ENCODE data around the gene APOBEC3B. TPM values are rescaled to one million over a fixed set of nuclear protein-coding genes. Genes with fewer than 3 reads are reported as not detected.
"Not testable (repeated sequence)": the region's sequence is repeated elsewhere in the genome, so short reads cannot be mapped to it uniquely, and the experiment has no call there.

The APOBEC3B gene
- polyA plus RNA-seq, 3 donors: 5.8 to 8.2 (median 6.7) TPM

DNA sequence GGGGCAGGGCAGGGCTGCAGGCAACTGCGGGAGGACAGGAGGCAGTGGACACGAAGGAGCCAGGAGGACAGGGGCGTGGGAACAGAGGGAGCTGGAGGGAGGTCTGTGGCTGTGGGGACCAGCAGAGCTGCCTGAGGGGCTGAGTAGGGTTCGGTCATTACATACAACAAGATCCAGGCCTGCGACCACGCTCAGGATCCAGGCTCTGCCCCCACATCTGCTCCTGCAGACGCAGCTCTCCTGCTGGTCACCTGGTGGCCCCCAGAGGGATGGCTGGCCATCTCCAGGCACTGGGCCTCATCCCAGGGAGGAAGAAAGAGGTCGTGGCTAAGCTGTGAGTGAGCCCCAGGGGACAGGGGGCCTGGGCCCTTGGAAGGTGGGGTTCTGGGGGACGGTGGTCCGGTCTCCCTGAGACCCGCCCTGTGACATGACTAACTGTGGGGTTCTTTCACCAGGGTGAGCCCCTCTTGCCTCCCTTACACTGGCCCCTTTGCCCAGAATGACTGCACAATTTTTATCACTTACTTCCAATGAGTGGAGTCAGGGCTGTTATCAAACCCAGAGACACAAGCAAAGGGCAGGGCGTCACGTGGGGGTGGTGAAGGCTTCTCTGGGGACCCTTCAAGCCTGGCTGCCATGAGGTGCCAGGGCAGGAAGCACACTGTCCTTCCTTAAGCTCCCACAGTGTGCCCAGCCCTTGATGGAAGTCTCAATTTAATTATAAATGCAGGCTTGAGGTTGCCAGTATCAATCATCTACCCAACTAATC is 31.4 kb upstream of the APOBEC3B start:
- DNase-seq (ENCODE audit: low read depth in 3 of 3, low spot score in 2 of 3): no peak

DNA sequence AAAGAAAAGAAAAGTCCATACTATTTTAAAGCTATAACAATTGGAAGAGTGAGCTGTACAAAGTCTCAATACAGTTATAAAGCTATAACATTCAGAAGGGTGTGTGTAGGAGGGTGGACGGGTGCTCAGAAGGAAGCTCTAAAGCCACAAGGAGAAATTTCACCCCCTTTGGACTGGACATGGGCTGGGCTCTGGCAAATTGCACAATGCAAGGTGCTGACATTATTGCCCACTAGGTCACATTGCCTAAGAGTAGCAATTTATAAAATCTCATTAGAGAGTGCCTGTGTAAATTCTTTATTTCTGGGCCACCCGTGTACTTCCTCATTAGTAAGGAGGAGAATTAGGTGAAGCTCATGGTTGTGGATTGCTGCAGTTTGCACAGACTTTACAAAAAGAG is 30.4 kb upstream of the APOBEC3B start:
- no peak for DNase-seq (ENCODE audit: low read depth in 3 of 3, low spot score in 2 of 3)

DNA sequence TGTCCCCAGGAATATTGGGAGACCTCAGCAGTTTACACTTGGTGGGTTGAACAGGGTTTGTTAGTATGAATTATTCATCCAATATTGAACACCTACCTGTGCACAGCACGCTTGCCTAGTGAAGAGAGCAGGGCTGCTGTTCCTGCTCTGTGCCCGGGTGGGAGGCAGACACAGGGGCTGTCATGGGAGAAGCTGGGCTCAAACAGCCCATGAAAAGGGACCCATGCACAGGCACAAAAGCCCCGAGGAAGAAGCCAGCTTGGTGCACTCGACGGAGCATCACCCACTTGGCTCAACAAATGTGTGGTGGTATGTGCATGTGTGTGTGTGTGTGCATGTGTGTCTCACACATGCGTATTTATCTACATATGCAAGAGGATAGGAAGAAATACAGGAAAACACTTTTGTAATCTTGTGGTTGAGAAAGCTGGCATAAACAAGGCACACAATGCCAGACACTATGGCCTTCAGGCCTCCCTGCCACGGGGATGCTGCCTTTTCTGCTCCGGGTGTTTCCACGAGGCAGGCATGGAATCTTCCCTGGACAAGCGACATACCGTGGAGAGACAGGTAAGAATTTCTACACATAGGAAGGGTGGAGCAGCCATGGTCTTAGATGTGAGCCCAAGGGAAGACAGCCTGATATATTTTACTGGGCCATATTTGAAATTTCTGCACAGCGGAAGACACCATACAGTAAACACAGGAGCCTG is 29.7 kb upstream of the APOBEC3B start:
- DNase-seq (ENCODE audit: low read depth in 3 of 3, low spot score in 2 of 3): no peak

DNA sequence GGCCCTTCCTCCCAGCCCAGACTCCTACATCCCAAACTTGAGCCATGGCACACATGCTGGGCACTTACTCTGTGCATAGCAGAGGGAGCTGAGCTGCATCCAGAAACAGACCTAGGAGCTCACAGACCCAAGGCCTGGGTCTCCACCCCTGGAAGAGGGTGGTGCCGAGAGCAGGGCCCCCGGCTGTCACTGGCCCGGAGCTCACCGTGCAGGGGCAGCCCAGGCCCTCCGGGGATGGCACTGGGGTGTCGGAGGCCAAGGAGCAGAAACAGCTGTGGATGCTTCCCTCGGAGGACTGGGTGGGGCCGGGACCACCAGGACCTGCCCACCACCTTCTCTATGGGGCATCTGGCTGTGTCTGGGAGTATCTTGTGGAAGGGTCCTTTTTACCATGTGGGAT is 29.1 kb upstream of the APOBEC3B start:
- no peak for DNase-seq (ENCODE audit: low read depth in 3 of 3, low spot score in 2 of 3)

DNA sequence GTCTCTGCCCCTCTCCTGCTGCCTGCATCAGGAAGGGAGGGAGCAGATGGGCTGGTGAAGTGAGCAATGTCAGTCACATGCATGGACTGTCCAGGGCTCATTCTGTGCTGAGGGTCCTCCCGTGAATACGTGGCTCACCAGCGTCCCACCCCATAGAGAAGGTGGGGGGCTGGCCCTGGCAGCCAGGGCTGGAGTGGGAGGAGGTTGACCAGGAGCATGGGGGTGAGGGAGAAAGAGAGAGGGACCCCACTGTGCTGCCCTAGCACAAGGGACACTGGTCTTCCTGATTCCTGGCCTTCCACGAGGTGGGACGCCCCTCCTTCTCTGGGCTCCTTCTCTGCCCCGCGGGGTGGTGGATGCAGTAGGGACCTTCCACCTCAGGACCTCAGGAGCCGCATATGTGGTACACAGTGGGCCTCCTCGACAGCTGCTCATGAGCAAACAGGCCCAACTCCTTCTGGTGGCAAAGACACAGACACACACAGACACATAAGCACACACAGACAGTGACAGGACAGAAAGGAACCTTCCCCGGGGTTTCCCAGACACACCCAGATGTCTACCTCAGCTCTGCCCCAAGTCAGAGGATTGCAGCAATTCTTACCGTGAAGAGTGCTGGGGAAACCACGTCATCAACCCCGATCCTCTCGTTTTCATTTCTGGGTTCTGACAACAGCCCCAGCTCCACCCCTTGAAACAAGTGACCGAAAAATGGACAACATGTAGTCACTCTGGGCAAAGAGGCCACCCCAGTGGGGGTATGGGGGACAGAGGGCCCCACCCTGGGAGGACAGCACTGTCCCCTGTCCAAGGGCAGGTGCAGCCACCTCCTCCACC is 28.4 kb upstream of the APOBEC3B start:
- DNase-seq (ENCODE audit: low read depth in 3 of 3, low spot score in 2 of 3): no peak

DNA sequence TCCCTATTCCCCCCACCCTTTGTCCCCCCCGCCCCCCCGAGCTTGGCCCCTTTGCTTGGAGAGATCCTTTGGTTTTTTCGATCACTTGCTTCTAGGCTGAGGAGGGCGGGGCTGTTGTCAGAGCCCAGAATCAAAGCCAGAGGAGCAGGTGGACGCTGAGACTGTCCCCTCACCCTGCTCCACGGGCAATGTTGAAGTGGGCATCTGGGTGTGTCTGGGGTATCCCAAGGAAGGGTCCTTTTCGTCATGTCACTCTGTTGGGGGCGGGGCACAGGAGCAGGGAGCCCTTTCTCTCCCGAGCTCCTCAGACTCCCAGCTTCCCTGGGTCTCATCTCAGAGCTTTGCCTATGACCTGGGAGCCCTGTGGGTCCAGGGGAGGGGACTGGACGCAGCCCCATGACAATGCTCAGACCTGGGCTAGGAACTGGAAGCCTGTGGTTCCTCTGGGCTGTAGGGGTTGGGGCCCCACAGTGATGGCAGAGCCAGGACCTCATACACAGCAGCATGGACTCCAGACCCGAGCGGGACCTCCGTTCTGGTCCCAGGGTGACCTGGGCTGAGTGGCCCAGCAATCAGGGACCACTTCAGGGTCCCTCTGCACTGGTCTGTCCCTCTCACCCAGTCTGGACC is 27.6 kb upstream of the APOBEC3B start:
- DNase-seq (ENCODE audit: low read depth in 3 of 3, low spot score in 2 of 3): no peak

DNA sequence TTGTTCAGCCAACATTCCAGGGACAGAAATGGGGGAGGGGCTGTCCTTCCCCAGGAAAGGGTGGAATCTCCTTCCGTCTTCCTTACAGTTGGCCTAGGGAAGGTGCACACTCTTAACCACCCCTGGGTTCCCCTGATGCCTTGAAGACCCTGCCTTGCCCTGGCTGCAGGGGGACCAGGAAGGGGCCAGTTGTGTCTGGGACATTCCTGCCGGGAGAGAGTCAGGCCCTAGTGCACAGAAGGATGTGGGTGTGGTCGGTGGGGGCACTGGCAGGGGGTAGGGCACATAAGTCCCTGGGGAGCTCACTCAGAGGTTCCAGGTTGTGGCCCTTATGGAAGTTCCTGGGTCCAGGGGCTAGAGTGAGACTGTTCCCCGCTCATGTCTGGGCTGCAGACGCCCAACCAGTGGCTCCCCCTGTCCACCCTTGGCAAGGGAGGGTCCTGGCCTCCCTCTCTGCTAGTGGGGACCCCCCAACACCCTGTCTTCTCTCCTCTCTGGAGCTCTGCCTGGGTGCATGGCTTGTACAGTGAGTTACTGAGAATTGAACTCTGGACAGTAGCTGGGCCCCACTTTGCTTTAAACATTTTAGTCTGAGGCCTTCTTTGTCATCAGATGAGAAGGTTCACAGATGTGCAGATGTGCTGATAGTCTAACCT is 26.8 kb upstream of the APOBEC3B start:
- DNase-seq (ENCODE audit: low read depth in 3 of 3, low spot score in 2 of 3): no peak

DNA sequence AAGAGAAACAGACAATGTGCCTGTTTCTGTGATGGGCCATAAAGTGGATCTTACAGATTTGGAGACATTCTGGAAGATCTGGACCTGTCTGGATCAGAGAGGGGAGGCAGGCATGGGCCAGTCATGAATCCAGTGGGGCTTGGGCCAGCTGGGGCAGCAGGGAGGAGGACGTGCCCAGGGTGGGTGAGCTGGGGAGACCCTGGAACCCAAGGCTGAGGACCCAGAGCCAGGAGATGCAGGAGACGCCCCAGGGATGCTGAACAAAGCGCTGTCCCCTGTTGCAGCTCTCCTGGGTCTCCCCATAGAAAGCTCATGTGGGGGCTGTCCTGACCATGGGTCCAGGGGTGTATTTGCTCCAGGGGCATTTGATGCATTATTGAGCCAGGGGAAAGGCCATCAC is 26.2 kb upstream of the APOBEC3B start:
- DNase-seq (ENCODE audit: low read depth in 3 of 3, low spot score in 2 of 3): no peak

DNA sequence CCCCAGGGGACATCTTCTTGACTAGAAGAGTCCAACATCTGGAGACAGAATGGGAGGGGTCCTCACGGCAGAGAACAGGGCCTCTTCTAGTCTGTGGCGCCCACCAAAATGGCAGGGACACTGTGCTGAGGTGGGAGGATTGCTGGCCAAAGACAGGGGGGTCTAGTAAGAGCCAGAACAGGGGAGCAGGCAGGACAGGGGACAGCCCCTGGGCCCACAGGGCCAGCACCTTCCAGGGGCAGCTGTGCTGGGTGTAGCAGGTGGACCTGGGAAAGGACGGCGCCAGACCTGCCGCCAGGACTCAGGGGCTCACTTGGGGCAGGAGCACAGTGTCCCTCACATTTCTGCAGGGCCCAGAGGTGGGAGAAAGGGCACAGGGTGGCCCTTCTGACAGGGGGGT is 25.6 kb upstream of the APOBEC3B start:
- DNase-seq (ENCODE audit: low read depth in 3 of 3, low spot score in 2 of 3): no peak

DNA sequence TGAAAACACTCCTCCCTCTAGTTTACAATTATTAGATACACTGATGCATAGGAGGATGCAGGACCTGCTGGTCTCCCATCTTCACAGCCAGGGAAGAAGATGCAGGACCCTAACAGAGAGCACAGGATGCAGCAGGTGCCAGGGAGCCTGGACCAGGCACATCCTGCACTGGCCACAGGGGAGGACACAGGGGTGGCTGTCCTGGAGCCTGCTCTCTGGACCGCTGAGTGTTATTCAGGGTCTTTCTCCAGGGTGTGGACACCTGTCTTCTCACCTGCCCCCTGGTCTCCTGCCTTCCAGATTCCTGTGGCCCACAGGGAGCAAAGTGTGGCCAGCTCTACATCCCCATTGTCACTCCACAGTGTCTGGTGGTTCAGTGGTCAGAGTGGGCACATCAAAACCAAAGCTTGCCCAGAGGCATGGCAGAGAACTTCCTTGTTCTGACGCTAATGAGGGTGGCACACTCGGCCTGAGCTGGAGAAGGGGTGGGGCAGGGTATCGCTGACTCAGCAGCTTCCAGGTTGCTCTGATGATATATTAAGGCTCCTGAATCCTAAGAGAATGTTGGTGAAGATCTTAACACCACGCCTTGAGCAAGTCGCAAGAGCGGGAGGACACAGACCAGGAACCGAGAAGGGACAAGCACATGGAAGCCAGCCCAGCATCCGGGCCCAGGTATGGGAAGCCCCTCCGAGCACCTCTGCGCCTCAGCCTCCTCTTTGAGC is 24.9 kb upstream of the APOBEC3B start, which contains the start of gene APOBEC3A:
APOBEC3A (plus strand) TSS at position 564 of the 725 bp plus-strand sequence; CDS start at position 647, 83 bp downstream.
- DNase-seq (ENCODE audit: low read depth in 3 of 3, low spot score in 2 of 3): no peak

DNA sequence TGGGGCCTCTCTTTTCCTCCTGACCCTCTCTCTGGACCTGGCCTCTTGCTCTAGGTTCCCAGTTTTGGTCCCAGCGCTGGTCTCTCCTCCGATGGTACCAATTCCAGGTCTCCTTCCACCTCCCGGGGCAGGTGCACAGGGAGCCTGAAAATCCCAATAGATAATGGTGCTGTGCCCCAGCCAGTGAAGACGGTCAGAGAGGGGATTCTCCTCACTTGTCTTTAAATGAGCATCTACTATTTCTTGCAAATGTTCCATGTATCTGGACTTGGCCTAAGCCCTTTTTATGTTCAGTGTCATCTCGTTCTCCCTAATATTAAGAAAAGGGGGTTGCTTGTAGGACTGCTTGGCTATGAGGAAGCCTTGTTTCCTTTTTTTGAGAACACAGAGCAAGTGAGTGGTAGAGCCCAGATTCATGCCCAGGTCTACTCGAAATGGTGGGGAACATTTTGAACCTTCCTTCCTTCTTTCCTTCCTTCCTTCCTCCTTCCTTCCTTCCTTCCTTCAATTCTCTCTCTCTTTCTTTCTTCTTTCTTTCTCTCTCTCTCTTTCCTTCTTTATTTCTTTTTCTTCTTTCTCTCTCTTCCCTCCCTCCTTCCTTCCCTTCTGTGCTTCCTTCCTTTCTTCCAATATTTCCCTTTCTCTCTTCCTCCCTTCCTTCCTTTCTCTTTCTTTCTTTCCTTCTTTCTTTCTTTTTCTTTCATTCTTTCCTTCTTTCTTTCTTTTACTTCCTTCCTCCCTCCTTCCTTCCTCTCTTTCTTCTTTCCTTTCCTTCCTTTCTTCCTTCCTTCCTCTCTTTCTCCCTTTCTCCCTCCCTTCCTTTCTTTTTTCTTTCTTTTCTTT is 24.1 kb upstream of the APOBEC3B start:
- DNase-seq (ENCODE audit: low read depth in 3 of 3, low spot score in 2 of 3): no peak

DNA sequence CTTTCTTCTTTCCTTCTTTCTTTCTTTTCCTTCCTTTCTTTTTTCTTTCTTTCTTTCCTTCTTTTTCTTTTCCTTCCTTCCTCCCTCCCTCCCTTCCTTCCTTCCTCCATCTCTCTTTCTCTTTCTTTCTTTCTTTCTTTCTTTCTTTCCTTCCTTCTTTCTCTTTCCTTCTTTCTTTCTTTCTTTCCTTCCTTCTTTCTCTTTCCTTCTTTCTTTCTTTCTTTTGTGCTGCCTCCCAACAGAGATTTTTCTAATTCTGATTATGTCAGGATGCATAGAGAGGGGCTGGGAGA is 23.6 kb upstream of the APOBEC3B start:
- not testable (repeated sequence) for DNase-seq (ENCODE audit: low read depth in 3 of 3, low spot score in 2 of 3)

DNA sequence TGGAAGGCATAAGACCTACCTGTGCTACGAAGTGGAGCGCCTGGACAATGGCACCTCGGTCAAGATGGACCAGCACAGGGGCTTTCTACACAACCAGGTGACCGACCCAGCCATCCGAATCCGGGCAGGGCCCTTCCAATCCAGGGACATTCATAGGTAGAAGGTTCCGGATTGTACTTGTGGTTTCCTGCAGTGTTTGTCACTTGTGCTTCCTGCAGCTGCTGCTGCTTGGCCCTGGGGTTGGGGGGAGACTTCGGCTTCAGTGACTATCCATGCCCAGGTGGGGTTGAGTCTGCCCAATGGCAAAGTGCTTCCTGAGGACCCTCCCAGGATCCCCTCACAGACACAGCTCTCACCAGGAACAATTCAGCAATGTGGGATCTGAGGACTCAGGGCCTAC is 22.6 kb upstream of the APOBEC3B start:
- no peak for DNase-seq (ENCODE audit: low read depth in 3 of 3, low spot score in 2 of 3)

DNA sequence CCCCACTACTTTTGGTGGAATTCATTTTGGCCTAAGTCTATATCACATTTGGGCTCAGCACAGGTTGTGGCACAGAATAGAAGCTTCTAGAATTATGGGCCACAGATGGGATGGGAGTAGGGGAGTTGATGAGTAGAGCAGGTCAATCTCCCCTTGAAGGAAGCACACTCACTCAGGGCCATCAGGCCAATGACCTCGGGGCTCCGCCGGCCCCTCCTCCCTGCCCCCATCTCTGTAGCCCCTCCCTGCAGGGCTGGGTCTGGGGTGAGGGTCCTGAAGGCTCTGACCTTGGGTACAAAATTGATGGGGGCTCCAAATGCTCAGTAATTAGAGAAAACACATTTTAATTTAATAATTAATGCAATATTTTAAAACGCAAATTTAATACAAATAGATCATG is 21.5 kb upstream of the APOBEC3B start:
- DNase-seq (ENCODE audit: low read depth in 3 of 3, low spot score in 2 of 3): not testable (repeated sequence)

DNA sequence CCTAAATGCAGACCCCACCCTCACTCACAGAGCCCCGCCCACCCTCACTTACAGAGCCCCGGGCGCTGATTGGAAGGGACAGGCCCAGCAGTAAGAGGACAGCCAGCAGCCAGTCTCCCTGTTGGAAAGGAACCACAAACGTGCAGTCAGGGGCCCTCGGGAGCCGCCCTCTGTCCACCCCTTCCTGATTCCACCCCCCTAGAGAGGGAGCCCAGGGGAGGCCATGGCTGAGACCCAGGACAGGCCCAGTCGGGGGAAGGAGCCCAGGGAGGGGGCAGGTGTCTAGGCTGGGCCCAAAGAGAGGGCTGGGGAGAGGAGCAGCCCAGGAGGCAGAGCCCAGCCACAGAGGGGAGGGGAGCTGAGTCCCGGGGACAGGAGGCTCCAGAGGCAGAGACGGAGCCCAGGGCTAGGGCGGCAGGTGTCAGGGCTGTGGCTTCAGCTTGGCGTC is 18.8 kb upstream of the APOBEC3B start:
- not testable (repeated sequence) for DNase-seq (ENCODE audit: low read depth in 3 of 3, low spot score in 2 of 3)

DNA sequence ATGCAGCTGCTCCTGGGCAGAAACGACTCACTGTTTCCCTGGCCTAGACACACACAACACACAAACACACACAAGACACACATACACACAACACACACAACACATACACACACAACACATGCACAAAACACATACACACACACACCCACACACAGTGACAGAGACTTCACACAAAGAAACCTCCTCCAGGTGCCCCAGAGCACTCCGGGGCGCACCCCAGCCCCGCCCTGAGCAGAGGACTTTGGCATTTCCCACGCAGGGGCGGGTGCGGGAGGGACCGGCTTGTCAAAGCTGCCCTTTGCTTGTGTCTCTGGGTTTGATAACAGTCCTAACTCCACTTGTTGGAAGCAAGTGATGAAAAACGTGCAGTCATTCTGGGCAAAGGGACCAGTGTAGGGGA is 18.3 kb upstream of the APOBEC3B start:
- no peak for DNase-seq (ENCODE audit: low read depth in 3 of 3, low spot score in 2 of 3)

DNA sequence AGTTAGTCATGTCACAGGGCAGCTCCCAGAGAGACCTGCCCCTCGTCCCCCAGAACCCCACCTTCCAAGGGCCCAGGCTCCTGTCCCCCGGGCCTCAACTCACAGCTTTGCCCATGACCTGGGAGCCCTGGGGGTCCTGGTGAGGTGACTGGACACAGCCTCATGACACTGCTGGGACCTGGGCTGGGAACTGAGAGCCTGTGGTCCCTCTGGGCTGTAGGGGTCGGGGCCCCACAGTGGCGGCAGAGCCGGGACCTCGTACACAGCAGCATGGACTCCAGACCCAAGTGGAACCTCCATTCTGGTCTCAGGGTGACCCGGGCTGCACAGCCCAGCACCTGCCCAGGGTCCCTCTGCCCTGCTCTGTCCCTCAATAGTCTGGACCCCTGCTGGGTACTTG is 17.8 kb upstream of the APOBEC3B start:
- no peak for DNase-seq (ENCODE audit: low read depth in 3 of 3, low spot score in 2 of 3)

DNA sequence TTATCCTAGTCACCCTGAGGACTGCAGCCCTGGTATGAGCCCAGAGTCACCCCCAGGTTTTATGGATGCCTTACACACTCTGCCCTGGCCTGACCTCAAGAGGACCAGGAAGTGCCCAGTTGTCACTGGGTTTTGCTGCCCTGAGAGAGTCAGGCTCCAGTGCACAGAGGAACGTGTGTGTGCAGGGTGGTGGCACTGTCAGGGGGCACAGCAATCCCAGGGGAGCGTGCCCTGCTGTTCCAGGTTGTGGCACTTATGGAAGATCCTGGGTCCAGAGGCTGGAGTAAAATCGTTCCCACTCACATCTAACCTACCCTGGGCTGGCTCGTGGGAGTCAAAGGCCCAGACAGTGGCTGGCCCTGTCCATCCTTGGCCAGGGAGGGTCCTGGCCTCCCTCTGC is 17.2 kb upstream of the APOBEC3B start:
- no peak for DNase-seq (ENCODE audit: low read depth in 3 of 3, low spot score in 2 of 3)

Data from right renal cortex interstitium (tissue), 3 donors.